GM18861 (cell line): ENCODE measurements around the gene GPR89B.
"Not testable (repeated sequence)": the region's sequence is repeated elsewhere in the genome, so short reads cannot be mapped to it uniquely, and the experiment has no call there.

Experiments used
- ATAC-seq: cut with Tn5 transposase; IDR thresholded peaks from one replicate; pipeline ENCODE4 v1.9.1; 2021; ENCODE audit not compliant: unreplicated experiment

The GPR89B gene

DNA sequence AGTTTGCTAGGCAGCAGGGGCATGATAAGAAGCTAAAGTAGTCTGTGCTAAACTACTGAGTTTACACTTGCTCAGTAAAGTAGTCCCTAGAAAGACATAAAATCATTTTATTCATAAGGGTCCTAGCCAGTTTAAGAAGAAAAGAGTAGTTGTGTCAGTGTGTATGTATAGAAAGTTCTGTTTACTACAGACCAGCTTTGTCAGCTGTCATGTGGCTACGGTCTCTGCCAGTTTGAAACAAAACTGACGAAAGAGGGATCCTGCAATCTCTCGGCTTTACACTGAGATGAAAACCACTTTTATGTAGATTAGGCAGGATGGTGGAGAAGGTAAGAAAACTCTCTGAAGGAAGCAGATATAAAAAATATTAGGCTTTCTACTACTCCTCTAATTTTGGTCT lies 7.1 kb downstream of the GPR89B start:
- ATAC-seq = not testable (repeated sequence)

DNA sequence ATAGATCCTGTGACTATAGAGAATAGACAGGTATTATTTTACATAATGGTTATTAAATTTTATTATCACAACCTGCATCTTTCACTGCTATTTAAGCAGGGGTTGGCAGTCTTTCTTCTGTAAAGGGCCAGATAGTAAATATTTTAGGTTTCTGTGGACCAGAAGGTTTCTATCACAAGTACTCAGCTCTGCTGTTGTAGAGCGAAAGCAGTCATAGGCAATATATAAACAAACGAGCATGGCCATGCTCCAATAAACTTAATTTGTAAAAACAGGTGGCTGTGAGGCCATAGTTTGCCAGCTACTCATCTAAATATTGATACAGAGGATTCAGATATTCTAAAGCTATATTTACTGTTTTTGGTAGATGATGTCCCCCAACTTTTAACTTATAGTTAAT lies 12.2 kb downstream of the GPR89B start:
- not testable (repeated sequence) for ATAC-seq

DNA sequence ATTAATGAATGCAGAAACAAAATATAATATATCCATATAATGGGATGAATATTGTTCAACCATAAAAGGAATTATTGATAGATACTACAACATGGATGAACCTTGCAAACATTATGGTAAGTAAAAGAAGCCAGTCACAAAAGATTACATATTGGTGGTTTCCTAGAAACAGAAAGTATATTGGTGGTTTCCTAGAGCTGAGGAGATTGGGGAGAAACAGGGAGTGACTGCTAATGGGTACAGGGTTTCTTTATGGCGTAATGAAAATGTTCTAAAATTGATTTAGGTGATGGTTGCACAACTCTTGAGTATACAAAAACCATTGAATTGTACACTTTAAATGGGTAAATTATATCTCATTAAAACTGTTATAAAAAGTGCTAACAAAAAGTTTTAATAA lies 14.3 kb downstream of the GPR89B start:
- not testable (repeated sequence) for ATAC-seq

DNA sequence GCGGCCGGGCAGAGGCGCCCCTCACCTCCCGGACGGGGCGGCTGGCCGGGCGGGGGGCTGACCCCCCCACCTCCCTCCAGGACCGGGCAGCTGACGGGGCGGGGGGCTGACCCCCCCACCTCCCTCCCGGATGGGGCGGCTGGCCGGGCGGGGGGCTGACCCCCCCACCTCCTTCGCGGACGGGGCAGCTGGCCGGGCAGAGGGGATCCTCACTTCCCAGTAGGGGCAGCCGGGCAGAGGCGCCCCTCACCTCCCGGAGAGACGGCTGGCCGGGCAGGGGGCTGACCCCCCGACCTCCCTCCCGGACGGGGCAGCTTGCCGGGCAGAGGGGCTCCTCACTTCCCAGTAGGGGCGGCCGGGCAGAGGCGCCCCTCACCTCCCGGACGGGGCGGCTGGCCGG lies 21.3 kb downstream of the GPR89B start:
- not testable (repeated sequence) for ATAC-seq

DNA sequence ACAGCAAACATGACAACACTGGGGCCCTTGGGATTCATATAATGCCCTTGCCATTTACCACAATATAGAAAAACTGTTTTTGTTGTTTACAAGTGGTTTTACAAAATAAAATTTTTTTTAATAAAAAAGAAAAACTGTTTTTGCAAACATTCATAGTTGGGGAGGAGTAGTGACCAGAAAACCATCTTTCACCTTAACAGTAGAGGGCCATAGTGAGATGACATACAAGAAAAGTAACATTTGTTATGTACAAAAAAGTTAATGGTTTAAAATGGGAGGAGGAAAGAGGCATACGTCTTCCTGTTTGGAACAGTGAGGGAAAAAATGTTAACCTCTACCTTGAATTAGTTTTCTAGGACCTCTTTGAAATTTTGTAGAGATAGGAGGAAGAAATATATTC lies 30.7 kb downstream of the GPR89B start:
- not testable (repeated sequence) for ATAC-seq

DNA sequence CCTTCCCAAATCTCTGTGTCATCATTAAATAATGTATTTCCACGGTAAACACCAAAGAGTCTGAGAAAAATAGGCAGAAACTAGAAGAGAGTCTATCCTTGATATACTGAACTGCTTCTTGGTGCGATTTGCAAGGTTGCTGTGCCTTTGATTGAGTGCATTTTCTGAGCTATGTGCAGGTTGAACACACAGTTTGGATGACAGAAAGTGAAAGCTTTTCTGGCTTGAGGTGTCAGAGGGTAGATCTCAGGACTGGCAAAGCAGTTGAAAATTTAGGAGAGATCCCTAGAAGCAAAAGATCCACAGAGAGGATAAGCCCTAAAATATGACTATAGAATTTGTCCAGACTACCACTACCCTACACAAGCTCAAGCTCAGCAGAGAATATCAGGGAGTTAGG lies 31.5 kb downstream of the GPR89B start:
- ATAC-seq = not testable (repeated sequence)

DNA sequence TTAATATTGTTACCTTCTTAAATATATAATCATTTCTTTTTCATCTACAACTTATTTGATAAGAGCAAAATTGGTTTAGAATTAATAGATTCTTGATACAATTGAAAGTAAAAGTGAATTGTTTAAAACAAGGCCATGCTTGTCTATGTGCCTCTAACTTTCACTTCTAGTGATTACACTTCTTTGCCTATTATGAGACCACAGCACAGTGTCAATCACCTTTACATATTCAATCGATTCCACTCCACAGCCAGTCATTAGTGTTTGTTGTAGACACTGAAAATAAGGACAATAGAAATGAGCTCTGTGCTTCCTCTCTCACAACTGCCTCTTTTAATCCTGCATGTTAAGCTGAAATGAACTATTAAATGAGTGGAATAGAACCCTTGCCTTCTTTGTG lies 36.4 kb downstream of the GPR89B start:
- not testable (repeated sequence) for ATAC-seq

DNA sequence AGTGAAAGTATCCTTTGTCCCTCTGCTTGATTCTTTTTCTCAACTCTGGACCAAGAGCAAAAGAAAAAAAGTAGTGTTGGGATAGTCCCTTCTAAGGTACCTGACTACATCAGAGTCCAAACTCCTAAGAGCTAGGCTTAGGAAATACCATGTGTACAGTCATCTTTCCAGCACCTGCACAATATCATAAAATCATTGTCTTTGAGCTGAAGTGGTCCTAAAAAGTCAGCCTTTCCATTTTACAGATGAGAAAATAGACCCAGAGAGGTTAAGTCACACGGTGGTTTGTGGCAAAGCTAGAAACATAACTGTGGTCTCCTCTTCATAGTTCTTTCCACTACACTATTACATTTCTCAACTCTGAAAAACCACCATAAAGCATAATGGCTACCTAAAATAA lies 38.4 kb downstream of the GPR89B start:
- not testable (repeated sequence) for ATAC-seq

DNA sequence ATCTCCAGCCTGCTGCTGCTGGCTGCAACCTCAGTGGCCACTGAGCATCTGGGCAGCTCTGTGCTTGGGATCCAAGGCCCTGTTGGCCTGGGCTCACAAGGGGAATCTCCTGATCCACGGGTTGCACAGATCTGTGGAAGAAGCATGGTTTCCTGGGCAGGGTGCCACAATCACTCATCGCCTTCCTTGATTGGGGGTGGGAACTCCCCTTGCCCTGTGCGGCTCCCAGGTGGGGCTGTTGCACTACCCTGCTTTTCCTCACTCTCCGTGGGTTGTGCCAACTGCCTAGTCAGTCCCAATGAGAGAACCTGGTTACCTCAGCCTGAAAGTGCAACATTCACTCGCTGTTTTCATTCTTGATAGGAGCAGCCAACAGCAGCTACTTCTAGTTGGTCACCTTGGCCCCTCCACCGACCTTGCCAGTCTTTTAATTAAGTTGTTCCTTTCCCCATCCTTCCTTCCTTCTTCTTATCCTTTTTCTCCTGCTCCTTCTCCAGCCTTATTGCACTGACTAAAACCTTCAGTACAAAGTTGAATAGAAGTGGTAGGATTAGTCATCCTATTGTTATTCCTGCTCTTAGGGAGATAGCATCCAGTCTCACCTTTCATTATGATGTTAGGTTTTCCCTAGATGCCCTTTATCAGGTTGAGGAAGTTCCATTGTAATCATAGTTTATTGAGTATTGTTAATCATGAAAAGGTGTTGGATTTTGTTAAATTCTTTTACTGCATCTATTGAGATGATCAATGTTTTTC lies 50.9 kb downstream of the GPR89B start:
- not testable (repeated sequence) for ATAC-seq

DNA sequence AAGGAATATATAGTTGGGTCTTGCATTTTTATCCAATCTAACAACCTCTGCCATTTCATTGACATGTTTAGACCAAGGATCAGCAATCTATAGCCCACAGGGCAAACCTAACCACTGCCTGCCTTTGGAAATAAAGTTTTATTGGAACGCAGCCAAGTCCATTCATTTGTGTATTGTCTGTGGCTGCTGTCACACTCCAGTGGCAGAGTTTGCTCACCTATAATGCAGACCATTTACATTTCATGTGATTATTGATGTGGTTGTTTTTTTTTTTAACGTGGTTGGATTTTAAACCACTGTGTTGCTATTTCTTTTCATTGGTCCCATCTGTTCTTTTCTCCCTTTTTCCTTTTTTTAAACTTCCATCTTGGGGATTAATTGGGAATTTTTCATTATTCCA lies 57.2 kb downstream of the GPR89B start:
- not testable (repeated sequence) for ATAC-seq

DNA sequence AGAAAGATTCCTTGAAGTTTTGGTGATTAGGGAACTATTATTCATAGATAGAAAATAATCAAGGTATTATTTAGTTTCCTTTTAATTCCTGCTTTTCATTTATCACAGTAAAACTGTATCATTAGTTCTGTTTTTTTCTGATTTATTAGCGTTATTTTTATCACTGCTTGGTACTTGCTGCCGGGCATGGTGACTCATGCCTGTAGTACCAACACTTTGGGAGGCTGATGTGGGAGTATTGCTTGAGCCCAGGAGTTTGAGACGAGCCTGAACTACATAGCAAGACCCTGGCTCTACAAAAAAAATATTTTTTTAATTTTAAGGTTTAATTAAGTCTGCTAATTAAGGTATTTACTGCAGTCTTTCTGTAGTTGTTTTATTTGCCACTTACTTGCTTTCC lies 59.7 kb downstream of the GPR89B start:
- ATAC-seq = not testable (repeated sequence)

DNA sequence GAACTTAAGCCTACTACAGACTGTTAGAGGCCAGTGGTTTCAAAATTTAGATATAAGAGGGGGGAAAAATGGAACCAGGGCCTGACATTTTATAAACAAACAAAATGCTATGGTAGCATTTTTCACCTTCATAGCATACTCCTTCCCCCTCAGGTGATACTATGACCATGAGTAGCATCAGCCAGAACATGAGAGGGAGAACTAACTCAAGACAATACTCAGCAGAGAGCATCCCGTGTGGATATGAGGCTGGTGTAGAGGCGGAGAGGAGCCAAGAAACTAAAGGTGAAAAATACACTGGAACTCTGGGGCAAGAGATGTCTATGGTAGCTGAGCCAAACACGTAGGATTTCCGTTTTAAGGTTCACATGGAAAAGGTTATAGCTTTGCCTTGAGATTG lies 64.7 kb downstream of the GPR89B start:
- not testable (repeated sequence) for ATAC-seq

DNA sequence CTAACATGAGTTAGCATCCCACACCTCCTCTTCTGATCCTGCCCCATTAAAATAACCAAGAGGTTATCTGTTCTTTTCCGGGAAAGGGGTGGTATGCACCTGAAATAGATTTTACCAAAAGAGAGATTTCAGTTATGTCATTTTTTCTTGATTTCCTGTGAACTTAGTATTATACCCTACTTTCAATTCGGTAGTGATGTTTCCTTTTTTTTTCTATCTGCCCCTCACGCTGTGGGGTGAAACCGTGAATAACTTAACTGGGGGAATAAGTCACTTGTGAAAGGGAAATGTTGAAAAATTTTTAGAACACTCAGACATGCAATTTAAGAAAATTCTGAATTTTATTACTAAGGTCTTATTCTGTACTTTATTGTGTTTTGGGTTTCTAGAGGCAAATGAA lies 65.2 kb downstream of the GPR89B start:
- ATAC-seq = not testable (repeated sequence)

DNA sequence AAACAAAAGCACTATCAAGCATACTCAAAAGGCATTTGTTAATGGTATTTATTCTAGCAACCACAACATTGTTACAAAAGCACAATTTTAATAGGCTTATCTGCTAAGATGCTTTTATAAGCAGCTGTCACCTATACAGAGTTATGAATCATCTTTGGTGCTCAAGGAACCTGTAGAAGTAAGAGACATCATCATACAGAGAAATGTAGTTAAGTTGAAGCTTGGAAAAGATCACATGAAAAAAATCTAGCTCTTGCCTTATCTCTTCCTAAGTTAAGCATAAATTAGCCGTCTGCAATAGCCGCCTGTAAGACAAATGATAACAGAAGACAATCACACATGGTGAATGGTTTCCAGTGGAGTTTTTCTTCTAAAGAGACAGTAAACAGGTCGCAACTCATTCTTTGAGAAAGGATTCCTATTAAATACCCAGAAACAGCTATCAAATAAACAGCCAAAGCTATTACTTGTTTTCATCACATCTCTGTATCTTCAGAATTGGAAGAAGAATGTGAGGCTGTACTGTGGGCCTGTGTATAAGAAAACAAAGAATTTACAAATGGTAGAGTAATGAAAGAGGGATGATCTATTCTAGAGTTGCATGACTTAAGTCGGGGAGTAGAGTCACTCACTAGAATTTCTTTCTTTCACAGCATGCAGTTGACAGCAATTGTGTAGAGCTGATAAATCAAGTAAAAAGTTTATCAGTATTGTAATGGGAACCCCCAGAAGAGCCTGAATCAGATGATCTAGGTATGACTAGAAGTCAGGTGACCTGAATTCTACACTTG lies 65.8 kb downstream of the GPR89B start:
- not testable (repeated sequence) for ATAC-seq

DNA sequence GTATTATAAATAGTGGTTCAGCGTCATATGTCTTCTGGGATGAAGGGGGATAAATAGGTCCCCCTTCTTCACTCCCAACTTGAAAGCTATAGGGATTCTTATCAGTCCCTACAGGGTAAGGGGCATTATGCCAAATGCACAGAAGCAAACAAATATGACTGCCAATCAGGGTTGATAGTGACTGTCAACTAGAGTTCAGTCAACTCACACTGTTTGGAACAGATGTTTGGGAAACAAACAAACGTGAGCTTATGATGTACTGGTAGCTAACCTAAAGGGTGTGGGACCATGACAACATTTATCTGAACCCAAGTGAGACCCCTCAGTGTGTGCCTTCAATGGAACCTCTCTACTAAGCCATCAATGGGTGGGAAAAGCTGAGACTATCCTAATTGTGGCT lies 67.9 kb downstream of the GPR89B start:
- ATAC-seq = not testable (repeated sequence)

DNA sequence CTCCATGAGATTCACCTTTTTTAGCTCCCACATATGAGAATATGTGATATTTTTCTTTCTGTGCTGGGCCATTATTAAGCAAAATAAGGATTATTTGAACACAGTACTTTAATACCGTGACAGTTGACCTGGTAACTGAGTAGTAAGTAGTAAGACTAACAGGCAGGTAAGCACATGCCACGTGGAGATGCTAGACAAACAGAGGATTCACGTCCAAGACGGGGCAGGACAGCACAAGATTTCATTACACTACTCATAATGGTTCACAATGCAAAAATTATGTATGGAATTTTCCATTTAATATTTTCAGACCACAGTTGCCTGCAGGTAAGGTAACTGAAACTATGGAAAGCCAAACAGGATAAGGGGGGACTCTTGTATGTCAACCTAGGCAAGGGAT lies 79.5 kb downstream of the GPR89B start:
- ATAC-seq = not testable (repeated sequence)

DNA sequence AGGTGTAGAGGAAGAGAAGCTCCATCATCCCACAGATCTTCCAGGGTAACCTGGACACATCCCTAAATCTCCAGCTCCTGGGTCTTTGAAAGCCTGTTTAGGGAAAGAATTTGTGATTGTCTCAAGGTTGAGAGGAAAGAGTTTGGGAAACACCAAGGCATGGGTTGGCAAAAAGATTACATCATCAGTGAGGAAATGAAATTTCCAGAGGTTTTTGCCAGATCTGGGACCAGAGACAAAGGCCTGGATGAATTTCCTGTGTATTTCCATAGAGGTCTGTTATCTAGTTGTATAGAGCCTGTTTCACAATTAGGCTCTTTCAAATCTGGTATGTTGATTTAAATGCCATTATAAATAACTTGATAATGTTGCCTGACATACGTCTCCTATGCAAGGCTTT lies 82.3 kb downstream of the GPR89B start:
- no peak for ATAC-seq

DNA sequence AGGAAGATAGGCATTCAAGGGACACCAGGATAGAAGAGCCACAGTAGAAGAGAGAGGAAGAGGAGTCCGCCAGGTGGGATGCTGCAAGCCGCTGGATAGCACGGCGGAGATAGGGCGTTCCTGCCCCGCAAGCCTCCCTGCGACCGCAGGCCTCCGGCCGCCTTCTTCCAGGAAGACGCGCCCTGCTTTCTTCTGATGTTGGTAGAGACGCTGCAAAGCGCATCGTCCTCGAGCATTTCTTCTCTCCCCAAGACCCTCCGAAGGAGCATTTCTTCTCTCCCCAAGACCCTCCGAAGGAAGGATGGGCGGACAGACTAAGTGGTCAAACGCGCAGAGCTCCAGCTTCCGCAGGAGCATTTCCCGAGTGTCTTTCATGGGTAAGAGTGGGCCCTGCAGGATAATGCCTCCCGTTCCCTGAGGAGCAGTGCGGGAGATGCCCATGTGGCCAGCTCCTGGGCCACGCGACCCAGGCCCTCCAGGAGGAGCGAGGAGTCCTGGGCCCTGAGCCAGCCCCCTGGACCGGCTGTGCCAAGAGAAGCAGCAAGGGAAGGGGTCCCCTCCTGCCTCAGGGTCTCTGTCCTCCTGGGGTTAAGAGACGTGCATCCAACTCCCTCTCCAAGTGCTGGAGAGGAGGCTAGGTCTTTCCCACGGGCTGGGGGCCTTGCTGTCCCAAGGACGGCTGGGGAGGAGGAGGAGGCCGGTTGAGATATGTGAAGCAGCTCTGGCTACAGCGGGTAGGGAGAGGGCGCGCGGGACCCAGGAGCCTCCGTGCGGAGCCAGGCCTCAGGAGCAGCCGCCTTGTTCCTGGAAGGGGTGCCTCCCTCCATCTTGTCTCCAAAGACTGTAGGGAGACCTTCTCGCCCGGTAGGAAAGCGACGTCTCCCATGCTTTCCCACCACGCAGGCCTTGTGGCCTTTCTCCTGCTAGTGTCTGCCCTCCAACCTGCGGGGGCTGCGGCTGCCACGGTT lies 85.2 kb downstream of the GPR89B start:
- not testable (repeated sequence) for ATAC-seq

DNA sequence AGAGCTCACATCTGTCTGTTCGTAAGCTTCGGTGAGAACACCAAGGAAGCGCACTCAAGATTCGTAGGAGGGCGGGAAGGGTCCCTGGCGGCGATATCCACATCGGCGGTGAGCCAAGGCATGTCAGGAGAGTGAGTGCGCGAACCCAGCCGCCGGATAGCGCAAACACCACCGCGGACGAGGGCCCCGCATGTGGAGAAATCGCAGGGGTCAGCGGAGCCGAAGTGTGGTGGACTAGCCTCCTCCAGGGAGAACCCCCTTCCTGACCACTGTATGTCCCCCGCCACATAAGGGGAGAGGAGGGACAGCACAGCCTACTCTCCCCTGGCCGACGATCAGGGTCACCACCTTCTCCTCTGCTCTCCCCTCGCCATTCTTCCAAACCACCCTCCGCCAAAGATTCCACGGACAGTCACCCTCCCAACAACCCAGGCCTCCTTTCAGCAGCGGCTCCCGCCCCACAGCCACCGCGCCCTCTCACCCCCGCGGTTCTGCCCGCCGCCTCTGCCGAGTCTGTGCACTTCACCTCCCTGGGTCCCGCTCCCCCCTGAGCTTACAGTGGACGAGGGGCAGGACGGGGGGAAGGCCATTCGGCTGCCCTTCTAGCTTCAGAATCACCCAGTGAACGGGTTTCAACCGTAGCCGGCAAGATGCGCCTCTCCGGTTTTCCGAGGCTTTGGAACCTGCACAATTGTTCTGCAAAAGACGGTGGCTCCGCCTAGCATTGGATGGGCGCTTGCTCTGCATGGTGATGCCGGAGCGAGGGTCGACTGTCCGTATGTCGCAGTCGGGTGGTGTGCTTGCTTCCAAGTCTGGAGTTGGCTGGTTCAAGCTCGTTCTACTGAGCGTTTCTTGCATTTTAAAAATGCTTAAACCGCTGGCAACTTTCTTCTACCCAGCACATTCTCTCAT lies 86.3 kb downstream of the GPR89B start:
- not testable (repeated sequence) for ATAC-seq

DNA sequence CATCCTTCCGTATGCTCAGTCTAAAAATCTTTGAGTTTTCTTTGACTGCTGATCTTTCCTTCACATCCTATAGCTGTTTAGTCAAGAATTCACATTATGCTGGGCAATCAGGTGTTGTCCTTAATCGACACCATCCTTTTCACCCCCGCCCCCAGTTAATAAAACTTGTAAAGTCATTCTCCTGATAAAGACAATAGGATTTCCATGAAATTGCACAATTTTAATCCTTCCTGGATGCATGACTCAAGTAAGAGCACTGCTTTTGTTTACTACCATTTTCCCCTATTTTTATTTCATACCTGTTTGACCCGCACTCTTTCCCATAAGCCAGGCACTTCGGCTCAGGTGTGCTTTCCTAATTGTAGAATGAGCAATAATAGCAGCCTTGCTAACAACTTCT lies 96.7 kb downstream of the GPR89B start:
- not testable (repeated sequence) for ATAC-seq
